ENCODE data around the gene SDK2. TPM values are rescaled to one million over a fixed set of nuclear protein-coding genes. Genes with fewer than 3 reads are reported as not detected.

The SDK2 gene
- total and polyA plus RNA-seq, 2 of the 4 experiments (the other 2 are of a cell fraction) = under 0.01 to 0.03 TPM

GRCh38 chr17:73605444-73605843, 38.8 kb downstream of the SDK2 start:
- no peaks in the 10 kb centered on the region; the same call in 1 of the 2 replicates for H4K20me1 ChIP-seq (ENCODE audit: insufficient read depth, low read length)
- H3K27me3 ChIP-seq (ENCODE audit: control insufficient read depth, insufficient read depth, low read length) = no peaks in the 10 kb centered on the region
- H3K4ac ChIP-seq (ENCODE audit: low read depth, low read length) = no peak overlapping the region
- no peaks in the 10 kb centered on the region for H3K79me1 ChIP-seq (ENCODE audit: low read depth in 1 of 2, low read length in 2 of 2)
- H2AK5ac ChIP-seq (ENCODE audit: low read depth, low read length) = no peak overlapping the region
- no peak overlapping the region for H3K27ac ChIP-seq (ENCODE audit: insufficient read depth, low read length)
- H2BK120ac ChIP-seq (ENCODE audit: low read depth, low read length) = no peak overlapping the region
- no peak overlapping the region for H3K9ac ChIP-seq (ENCODE audit: low read depth, low read length)
- WGBS, 2 experiments (ENCODE audit: extremely low coverage in 2 of 2, insufficient read length in 1 of 2) = 70% methylated on average over 4 of the region's 8 CpGs; no CpG with 5 or more reads in 1 of the 2 experiments
- in situ Hi-C loops (cut with MboI; ENCODE audit: low sequenced_read_pairs) (loop anchor here (25.0 kb wide), 2 partner anchors 107 to 382 kb away; no protein-coding TSS in a partner anchor), intact Hi-C loops (cut with micrococcal nuclease) (no loop called here), dilution Hi-C loops (cut with HindIII; ENCODE audit: low sequenced_read_pairs, unreplicated experiment) (no loop called here)
- H3K4me1 ChIP-seq (ENCODE audit: control insufficient read depth, insufficient read depth, low read length) = no peaks in the 10 kb centered on the region
- H2AFZ ChIP-seq (replicated peaks; ENCODE audit: low read length, poor library complexity) = no peak overlapping the region
- H3K23ac ChIP-seq (ENCODE audit: low read depth, low read length) = no peak overlapping the region
- TF ChIP-seq FOS (IDR thresholded peaks at IDR 0.05; ENCODE audit: low read depth, low read length) (no peak), ELK1 (IDR thresholded peaks at IDR 0.05; ENCODE audit: borderline replicate concordance, low read depth, low read length) (no peak), MAFK (IDR thresholded peaks at IDR 0.05; ENCODE audit: low read depth, low read length) (no peak), SMC3 (IDR thresholded peaks at IDR 0.05; ENCODE audit: low read depth, low read length) (no peak), NFE2L2 (IDR thresholded peaks at IDR 0.05; ENCODE audit: low read depth, low read length) (no peak), MAZ (IDR thresholded peaks at IDR 0.05; ENCODE audit: borderline replicate concordance, low read depth, low read length) (no peak), POLR2A (IDR thresholded peaks at IDR 0.05; ENCODE audit: low read depth, low read length) (no peak), MXI1 (IDR thresholded peaks at IDR 0.05; ENCODE audit: borderline replicate concordance, low read depth, low read length) (no peak), RCOR1 (IDR thresholded peaks at IDR 0.05; ENCODE audit: insufficient replicate concordance, low read length) (no peak), BHLHE40 (IDR thresholded peaks at IDR 0.05; ENCODE audit: low read depth, low read length) (no peak), RFX5 (IDR thresholded peaks at IDR 0.05; ENCODE audit: low read depth, low read length) (no peak), CHD1 (IDR thresholded peaks at IDR 0.05; ENCODE audit: low read depth, low read length) (no peak), RAD21 (IDR thresholded peaks at IDR 0.05; ENCODE audit: low read length) (no peak), CEBPB (IDR thresholded peaks at IDR 0.05; ENCODE audit: low read depth, low read length) (no peak)
- TF ChIP-seq, protein P1, sequence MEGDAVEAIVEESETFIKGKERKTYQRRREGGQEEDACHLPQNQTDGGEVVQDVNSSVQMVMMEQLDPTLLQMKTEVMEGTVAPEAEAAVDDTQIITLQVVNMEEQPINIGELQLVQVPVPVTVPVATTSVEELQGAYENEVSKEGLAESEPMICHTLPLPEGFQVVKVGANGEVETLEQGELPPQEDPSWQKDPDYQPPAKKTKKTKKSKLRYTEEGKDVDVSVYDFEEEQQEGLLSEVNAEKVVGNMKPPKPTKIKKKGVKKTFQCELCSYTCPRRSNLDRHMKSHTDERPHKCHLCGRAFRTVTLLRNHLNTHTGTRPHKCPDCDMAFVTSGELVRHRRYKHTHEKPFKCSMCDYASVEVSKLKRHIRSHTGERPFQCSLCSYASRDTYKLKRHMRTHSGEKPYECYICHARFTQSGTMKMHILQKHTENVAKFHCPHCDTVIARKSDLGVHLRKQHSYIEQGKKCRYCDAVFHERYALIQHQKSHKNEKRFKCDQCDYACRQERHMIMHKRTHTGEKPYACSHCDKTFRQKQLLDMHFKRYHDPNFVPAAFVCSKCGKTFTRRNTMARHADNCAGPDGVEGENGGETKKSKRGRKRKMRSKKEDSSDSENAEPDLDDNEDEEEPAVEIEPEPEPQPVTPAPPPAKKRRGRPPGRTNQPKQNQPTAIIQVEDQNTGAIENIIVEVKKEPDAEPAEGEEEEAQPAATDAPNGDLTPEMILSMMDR (conservative IDR thresholded peaks at IDR 0.05; ENCODE audit: low read depth, low read length) = no peak
- no peak overlapping the region for H4K5ac ChIP-seq (ENCODE audit: low read depth, low read length)
- DNase-seq = no peak
- no TSS peak for BruUV-seq (replicated peaks)
- H4K91ac ChIP-seq (ENCODE audit: insufficient read depth, low read depth, low read length) = no peak overlapping the region
- H2BK5ac ChIP-seq (ENCODE audit: low read depth, low read length, poor library complexity, severe bottlenecking) = no peak overlapping the region
- H3K14ac ChIP-seq (replicated peaks; ENCODE audit: low read depth, low read length) = no peak overlapping the region
- no peaks in the 10 kb centered on the region for H3K9me1 ChIP-seq (ENCODE audit: insufficient read depth, low read length)
- ChIA-PET POLR2A (ENCODE audit: unreplicated experiment) (no interaction called here), CTCF (no interaction called here)
- H3K4me2 ChIP-seq (ENCODE audit: low read depth, low read length) = no peak overlapping the region
- no peak overlapping the region for H3K4me3 ChIP-seq (ENCODE audit: insufficient read depth, low read depth, low read length)
- H3K9me3 ChIP-seq (ENCODE audit: control insufficient read depth, insufficient read depth, low read length) = peaks cover 28% of the 10 kb centered on the region
- H3K18ac ChIP-seq (ENCODE audit: low read depth, low read length) = no peak overlapping the region
- H3K56ac ChIP-seq (ENCODE audit: extremely low read depth, insufficient read depth, low read length) = no peak overlapping the region
- H3K36me3 ChIP-seq (ENCODE audit: control insufficient read depth, insufficient read depth, low read length) = no peaks in the 10 kb centered on the region
- no peak overlapping the region for H4K8ac ChIP-seq (ENCODE audit: low read depth in 2 of 2, low read length in 2 of 2)
- no peak overlapping the region for H2AK9ac ChIP-seq (replicated peaks; ENCODE audit: low read depth, low read length, poor library complexity)
- no peak overlapping the region for H2BK20ac ChIP-seq (ENCODE audit: low read depth, low read length)
- no peak overlapping the region for H2BK15ac ChIP-seq (ENCODE audit: low read depth, low read length)
- ATAC-seq (ENCODE audit: low read depth) = no peak
